Measurements from ENCODE around the gene QRFP.

QRFP gene, protein sequence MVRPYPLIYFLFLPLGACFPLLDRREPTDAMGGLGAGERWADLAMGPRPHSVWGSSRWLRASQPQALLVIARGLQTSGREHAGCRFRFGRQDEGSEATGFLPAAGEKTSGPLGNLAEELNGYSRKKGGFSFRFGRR

DNA sequence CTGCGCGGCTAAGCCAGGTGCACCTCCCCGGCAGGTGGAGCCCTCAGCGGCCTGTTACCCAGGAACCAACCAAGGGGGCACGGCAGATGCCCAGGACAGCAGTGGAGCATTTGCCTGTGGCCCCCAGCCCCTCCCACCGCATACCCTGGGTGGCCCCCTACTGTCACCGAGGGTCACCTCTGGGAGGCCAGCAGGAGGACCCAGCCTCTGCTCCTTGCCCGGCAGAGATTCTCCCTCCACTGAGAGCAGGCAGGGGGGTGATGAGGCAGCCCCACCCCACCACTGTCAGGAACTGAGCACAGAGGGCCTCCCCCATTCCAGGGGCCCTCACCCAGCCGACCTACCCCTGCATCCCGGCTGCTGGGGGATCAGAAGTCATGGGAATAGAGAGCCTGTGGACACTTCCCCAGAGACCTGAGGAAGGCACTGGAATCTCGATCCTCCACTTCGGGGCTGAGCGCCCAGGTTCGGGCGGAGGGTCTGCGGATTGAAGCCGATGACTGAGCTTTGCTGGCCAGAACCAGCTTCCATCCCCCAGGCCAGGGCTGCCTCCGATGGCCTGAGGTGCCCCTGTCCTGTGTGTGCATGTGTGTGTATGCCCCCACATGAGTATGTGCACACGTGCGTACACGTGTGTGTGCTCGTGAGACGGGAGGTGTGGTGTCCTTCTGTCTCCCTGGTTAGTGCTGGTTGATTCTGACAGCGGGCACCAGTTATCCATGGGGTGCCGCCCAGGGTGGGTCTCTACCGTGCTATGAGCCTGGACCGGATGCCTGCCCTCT, at the start of gene QRFP:
QRFP (minus strand) TSS at position 580 of the 782 bp plus-strand sequence. CDS start 2,974 bp downstream, outside the sequence.
- no peak for DNase-seq

DNA sequence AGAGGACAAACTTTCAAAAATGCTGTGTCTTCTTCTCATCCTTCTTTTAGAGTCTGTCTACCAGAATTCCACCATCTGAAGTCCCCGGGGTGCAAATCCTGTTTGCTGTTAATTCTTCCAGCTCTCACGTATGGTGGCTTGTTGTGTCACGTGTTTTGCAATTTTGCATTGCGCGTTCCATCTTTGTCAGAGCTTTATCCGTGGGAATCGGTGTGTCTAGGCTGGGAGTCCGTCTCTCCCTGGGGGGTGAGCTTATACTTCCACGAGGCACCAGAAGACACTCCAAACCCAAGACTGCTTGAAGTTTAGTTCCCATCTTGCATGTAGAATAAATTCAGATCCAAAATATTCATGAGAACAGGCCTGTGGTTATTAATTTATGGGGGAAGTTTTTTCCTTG, 48.6 kb upstream of the QRFP start:
- no peak for DNase-seq

DNA sequence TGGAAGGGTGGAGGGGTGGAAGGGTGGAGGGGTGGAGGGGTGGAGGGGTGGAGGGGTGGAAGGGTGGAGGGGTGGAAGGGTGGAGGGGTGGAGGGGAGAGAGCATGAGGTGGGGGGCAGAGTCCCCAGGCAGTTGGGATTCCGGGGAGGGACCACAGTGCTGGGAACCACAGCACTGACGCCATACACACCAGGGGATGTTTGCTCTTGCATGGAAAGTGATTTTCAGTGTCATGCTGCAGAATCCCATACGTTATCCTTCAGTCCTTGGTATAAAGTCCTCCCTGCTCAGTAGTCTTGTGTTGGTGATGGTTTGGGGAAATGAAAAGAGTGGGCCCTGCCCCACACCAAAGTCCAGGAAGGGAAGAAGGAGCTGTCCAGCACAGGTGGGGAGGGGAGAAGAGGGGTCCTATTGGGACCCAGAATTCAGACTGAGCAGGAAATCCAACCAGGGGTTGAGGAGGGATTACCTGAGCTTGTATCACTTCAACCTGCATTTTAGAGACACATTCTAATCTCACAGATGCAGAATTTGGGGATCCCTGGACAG, 48.0 kb upstream of the QRFP start:
- DNase-seq: no peak

DNA sequence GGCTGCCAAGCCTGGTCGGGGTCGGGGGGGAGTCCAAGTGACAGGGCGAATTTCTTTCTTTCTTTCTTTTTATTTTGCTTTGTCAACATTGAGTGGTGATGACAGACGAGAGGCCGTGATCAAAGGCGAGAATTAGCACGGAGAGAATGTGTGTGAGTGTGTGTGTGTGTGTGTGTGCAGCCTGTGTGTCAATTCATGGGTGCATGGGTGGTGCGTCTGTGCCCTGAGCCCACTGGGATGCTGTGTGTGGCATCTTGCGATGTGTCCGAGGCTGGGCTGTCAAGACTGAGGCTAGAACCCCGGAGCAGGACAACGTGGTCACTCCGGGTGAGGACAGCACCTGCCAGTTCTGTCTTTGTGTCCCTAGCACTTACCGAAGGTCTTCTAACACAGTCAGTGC, 47.2 kb upstream of the QRFP start:
- no peak for DNase-seq

DNA sequence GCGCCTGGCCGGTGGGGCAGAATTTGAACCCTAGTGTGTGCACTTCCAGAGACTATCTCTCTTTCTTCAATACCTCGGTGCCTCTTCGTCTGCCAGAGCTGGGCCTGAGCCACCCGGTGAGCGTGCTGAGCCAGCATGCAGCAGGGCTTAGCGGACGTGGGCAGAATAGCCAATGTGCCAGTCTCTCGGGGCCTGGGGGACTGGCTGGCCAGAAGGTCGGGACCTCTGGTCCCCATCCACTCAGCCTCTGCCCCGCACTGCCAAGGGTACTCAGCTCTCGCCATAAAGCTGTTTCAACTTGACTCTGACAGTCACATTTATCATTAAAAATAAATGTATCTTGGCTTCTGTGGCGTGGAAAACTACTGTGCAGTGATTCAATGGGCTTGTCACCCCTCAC, 46.6 kb upstream of the QRFP start:
- DNase-seq: no peak

DNA sequence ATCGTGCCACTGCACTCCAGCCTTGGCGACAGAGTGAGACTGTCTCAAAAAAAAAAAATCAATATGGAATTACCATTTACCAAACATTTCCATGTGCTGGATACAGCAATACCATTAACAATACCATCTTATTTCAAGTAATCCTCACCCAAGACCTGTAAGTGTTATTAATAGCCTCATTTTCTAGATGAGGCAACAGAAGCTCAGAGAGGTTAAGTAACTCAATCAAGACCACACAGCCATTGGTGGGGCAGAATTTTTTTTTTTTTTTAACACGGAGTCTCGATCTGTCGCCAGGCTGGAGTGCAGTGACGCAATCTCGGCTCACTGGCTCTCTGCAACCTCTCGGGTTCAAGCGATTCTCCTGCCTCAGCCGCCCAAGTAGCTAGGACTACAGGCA, 46.1 kb upstream of the QRFP start:
- no peak for DNase-seq

DNA sequence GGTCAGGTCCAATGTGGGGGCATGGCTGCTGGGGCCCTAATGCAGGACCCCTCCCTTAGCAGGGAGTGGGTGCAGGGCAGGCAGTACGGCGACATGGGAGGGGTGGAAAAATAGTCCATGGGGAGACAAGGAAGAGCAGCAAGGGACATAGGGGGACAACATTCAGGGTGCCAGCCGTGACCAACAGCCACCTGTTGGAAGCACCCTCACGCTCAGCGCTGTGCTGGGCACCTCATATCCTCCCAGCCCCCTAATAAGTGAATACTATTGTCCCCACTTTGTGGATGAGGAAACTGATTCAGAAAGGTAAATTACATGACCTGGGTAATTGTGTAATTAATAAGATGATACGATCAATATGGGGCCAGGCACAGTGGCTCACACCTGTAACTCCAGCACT, 45.5 kb upstream of the QRFP start:
- DNase-seq: no peak

DNA sequence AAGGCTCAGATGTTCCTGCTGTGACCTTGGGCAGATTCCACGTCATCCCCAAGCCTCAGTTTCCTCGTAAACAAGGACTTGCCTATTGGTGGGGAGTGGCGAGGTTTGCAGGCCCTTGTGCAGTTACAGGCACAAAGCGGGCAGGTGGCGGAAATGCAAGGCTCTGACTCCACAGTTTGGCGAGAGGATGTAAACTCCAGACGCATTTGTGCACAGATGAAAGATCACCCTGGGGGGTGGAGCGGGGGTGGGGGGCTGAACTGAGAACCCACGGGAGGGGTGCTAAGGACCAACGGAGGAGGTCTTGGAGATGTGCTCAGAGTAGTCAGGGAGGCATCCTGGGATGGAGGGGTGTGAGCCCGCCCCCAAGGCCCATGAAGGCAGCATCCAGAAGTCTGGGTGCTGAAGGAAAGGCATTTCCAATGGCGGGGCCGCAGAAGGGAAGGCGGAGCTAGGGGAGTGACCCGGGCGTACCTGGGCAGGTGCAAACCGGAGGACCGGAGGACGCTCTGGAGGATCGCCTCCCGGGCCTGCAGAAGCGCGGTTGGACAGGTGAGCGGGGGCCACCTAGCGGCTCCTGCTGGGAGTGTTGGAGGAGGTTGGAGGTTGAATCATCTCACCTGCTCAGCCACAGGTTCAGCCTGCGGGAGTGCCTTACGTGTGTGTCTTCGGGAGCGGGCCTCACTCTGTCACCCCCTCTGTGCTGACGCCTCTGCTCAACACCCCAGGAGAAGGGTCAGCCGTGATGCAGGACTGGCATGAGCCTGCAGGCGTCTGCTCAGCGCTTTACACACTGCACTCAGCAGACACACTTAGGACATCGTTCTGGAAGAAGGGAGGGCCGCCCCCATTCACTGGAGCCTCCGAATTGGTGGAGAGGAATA, 44.3 kb upstream of the QRFP start:
- DNase-seq: peak; percentile 44

DNA sequence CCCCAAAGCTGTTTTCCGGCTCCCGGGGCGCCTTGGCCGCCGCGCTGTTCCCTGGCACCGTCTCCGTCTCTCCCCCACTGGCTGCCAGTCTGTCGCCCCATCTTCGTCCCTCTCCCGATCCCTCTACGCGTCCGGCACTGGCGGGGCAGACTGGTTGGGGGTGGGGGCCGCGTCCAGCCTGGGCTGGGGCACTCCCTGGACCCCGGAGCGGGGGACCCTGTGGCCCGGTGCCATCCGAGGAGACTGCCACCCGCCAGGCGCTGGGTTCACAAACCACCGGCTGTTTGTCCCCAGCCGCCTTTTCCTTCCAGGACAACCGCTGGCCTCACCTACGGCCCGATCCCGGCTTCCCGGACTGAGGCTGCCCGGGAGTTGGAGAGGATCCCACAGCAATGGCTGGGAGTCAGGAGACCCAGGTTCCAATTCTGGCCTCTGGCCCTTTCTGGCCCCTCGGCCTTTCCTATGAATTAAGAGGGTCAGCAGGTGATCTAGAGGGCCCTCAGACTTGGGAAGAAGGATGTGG, 43.5 kb upstream of the QRFP start:
- no peak for DNase-seq

DNA sequence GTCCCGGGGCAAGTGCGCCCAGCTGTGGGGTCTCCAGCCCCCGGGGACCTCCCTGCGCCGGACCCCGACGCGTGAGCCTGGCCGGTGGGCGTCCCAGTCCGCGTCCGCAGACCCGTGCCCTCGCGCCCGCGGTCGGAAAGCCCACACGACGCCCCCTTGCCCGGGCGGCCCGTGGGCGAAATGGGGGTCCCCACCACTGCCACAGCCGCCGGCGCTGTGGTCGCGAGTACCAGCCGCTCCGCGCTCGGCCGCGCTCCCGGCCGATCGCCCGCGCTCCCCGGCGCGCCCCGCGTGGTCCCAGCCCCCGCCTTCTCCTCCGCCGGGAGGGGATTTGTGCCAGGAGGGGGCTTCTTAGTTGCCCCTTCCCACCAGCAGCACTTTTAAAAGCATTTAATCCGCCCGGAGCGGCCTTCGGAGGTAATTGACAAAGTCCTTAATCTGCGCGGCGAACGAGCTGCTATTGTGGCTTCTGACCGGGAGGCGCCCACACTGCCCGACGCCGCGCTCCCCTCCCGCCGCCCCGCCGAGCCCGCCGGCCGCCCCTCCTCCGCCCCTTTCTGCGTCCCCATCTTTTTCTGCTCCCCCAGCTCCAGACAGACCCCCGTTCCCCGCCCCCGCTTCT, 42.9 kb upstream of the QRFP start:
- no peak for DNase-seq

DNA sequence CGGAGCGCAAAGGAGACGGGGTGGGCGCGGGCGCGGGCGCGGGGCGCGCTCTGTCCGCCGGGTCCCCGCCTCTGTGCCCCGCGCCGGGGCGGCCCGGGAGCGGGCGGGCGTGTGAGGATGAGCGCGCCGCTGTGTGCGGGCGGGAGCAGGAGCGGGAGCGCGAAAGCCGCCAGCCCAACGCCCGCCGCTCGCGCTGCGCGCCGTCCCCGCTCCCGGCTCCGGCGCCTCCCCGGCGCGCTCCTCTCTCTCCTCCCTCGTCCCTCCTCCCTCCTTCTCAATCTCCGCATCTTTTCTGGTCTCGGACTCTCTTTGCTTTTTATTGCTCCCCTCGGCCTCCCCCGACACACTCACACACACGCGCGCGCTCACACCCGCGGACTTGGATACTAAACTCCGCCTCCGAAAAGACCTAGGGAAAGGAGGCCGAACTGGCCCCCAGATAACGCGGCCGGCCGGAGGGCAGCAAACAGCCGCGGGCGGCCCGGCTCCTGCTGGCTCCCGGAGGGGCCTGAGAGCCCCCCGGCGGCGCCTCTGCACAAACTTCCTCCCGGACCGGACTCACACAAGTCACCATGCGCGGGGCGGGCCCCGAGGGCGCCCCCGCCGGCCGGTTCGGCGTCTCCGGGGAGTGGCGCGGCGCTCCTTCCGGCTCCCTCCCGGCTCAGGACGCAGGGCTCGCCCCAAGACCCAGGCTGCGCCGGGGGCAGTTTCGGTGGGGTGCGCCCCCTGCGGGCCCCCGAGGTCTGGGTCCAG, 42.2 kb upstream of the QRFP start, which contains the start of gene FIBCD1:
FIBCD1 (minus strand) TSS at position 596 of the 753 bp plus-strand sequence. CDS start 640 bp downstream, outside the sequence.
- DNase-seq: no peak

DNA sequence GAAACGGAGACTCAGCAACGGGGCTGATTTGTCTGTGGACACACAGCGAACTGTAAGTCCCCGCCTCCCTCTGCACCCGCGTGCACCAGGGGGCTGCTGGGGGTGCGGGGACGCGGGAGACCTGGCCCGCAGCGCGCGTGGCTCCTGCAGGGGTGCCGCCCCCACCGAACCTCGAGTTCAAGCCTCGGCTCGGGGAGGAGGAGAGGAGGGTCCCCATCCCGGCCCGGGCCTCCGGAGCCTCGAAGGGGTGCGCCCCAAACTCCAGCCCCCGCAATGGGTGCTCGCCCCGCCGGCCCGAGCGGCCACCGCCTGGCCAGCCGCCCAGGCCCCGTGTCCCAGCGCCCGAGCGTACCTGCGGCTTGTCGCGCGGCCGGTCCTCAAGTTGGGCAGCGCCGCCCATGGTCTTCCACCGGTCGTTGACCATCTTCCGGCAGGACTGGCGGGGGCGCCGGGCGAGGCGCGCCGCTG, 41.6 kb upstream of the QRFP start:
- DNase-seq: no peak

DNA sequence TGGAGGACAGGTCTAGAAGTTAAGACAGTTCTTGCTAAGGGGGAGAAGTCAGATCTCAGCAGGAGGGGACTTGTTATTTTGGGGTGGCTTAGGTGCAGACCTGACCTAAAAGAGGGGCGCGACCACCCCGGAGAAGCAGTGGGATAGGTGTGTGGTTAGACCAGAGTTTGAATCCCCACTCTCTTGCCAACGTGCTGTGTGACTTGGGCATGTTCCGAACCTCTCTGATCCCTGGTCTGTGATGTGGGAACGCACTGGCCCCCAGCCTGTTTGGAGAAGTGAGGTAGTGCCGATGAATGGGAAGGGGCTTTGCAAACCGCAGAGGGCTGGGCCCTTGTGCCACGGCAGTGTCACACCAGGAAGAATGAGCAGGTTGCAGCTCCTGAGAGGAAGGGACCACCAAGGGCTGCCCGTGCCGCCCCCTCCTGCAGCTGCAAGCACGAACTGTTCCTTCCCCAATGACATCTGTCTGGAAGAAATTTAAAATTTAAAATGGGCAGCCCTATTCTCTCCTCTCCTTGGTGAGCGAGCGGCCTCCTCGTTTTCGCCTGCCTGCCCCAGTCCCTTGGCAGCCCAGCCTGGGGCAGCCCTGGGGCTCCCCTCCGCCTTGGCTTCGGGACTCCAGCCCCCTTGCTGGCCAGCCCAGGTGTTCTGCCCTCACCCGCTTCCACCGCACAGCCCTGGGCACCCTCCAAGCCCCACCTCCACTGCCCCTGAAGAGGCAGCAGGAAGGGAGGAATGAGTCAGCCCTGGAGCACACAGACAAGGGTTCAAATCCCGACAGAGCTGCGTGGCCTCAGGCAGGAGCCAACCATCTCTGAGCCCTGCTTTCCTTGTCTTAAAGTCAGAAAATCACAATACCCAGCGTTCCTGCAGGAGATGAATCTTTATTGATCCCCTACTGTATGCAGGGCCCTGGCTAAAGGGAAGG, 40.8 kb upstream of the QRFP start:
- DNase-seq: no peak

DNA sequence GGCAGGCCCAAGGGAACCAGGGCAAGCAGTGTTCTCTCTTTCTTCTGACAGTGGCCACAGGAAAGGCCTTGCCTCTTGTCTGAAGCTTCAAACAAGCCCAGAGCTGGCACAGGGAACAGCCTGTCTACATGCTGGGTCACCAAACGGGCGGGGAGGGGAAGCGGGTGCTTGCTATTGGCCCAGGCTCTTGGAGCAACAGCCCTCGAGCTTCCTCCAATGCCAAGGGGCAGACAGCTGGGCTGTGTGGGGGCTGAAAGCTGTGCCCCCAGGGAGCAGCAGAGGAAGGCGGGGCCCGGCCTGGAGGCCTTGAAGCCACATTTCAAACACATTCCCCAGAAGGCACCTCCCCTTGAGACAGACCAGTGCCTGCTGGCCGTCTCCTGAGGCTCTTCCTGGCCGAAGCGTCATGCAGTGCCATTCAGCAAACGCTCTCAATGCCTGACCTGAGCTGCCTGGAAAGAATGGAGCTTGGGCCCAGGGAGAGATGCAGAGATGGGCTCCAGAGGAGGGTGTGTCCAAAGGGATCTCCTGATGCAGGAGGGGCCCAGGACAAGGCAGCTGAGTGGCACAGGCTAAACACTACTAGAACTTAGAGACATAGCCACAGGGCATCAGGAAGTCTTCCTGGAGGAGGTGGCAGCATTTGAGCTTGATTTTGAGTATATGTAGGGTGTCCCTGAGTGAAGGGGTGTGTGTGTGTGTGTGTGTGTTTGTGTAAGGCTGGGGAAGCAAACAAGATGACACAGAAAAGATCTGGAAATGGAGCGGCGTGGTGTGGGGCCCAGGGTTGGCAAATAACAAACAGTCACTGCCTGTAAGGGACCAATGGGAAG, 39.9 kb upstream of the QRFP start:
- DNase-seq: no peak

DNA sequence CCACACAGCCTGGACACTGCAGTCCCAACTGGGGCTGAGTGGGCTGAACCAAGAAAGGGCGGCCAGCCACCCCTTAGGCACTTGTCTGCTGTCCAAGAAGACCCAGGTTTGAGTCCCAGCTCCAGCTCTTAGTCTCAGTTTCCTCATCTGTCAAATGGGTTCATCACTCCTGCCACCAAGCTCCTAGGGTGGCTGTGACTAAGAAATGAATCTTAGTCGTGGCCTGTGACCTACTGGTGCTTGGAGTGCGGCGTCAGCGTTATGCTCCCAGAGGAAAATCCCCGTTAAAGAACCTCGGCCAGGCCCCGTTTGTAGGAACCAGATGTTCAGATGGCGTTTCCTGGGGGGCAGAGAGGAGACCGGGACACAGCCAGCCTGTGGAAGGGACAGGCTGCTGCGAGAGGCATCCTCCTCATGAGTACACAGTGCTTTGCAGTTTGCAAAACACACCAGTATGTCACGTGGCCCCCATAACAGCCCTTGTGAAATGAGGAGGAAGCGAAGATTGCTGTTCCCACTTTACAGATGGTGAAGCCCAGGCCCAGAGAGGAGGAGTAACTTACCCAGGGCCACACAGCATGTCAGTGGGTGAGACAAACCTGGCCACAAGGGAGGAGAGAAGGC, 39.1 kb upstream of the QRFP start:
- DNase-seq: no peak

DNA sequence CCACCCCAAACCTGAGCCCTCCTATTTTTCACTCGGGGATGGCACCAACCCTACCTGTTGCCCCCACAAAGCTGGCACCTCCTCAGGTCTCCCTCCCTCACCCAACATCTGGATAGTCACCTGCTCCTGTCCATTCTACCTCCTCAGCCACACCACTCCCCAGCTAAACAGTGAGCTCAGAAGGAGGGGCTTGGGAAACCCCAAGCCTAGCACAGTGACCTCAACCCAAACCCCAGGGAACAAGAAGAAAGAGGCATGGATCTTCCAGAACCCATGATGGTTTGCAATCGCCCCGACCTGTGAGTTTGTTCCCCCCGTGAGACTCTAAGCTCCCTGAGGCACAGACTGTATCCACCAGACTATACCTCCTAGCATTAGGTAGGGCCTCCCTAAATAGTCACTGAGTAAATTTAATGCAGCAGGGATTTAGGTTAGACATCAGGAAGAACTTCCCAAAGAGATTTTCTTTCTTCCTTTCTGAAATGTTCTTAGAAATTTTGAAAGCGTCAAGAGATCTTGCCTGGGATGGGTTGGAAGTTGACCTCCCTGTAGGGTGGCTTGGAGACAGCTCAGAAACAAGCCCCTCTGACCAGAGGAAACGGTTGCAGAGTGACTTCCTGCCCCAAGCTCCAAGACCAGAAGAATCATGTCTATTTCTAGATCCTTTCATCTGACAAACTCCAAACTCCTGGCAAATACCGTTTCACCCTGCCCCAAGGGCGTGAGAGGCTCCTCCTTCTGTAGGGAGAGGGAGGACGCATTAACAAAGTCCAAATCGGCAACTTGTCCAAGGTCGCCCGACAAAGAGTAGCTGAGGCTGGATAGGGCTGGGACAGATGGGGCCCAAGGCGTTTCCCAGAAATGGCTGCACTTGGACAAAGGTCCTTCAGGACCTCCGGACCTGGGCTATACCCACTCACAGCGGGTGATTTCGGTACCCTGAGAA, 38.4 kb upstream of the QRFP start:
- no peak for DNase-seq

DNA sequence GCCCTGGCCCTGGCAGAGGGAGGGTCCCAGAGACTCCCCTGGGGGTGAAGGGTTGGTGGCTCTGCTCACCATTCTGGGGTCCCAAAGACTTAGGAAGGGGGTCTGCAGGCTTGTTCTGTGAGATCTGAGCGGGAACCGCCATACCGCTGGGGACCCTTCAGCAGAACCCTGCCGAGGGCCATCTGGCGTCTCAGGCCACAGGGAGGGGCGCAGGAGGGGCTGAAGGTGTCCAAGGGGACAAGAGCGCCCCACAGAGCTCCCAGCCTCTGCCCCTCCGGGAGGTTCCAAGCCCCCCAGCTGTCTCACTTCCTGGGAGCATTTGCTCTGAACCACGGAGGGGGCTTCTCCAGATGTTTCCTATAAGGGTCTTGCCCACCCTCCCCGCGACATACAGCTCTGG, 37.6 kb upstream of the QRFP start:
- no peak for DNase-seq
